HG03103 (cell line): Measurements from ENCODE around the gene ENKD1.
"Not testable (repeated sequence)": the region's sequence is repeated elsewhere in the genome, so short reads cannot be mapped to it uniquely, and the experiment has no call there.

Experiments used
- ATAC-seq: cut with Tn5 transposase; IDR thresholded peaks from one replicate; pipeline ENCODE4 v1.9.1; 2021; ENCODE audit warnings: low read depth; ENCODE audit not compliant: unreplicated experiment

The ENKD1 gene

GRCh38 chr16:67666559-67667452 lies at the start of gene ENKD1, which contains the start of gene C16orf86:
Gene ENKD1 (minus strand): TSS chr16:67666750. CDS start chr16:67666442, 308 bp downstream.
Gene C16orf86 (plus strand): TSS chr16:67666814. CDS start chr16:67666971, 157 bp downstream.
- peak; percentile 39 for ATAC-seq

GRCh38 chr16:67716097-67716496 lies 49.5 kb upstream of the ENKD1 start:
- ATAC-seq, result no peak

- no peak for ATAC-seq
Measured at GRCh38 chr16:67714522-67714921, 48.0 kb upstream of the ENKD1 start.

GRCh38 chr16:67713647-67714273 lies 47.2 kb upstream of the ENKD1 start:
- no peak for ATAC-seq

GRCh38 chr16:67710607-67711006 lies 44.1 kb upstream of the ENKD1 start:
- no peak for ATAC-seq

- no peak for ATAC-seq
Measured at GRCh38 chr16:67709050-67709449, 42.5 kb upstream of the ENKD1 start.

GRCh38 chr16:67708368-67708771 lies 41.8 kb upstream of the ENKD1 start:
- no peak for ATAC-seq

- ATAC-seq, result no peak
Measured at GRCh38 chr16:67707790-67708189, 41.2 kb upstream of the ENKD1 start.

GRCh38 chr16:67707210-67707609 lies 40.7 kb upstream of the ENKD1 start:
- ATAC-seq, result no peak

GRCh38 chr16:67704110-67704509 lies 37.6 kb upstream of the ENKD1 start:
- ATAC-seq, result no peak

GRCh38 chr16:67703626-67704025 lies 37.1 kb upstream of the ENKD1 start:
- ATAC-seq, result no peak

- no peak for ATAC-seq
Measured at GRCh38 chr16:67702130-67702529, 35.6 kb upstream of the ENKD1 start.

- ATAC-seq, result no peak
Measured at GRCh38 chr16:67701420-67701819, 34.9 kb upstream of the ENKD1 start.

GRCh38 chr16:67699265-67699664 lies 32.7 kb upstream of the ENKD1 start:
- no peak for ATAC-seq

- no peak for ATAC-seq
Measured at GRCh38 chr16:67697422-67698185, 31.1 kb upstream of the ENKD1 start.

GRCh38 chr16:67694611-67695010 lies 28.1 kb upstream of the ENKD1 start:
- no peak for ATAC-seq

- not testable (repeated sequence) for ATAC-seq
Measured at GRCh38 chr16:67693517-67694285, 27.2 kb upstream of the ENKD1 start.

GRCh38 chr16:67685388-67686112 lies 19.0 kb upstream of the ENKD1 start:
- no peak for ATAC-seq

GRCh38 chr16:67683767-67684166 lies 17.2 kb upstream of the ENKD1 start:
- no peak for ATAC-seq
